Thyroid gland (tissue), 4 donors: ENCODE results near the gene FAN1.

Source experiments
- POLR2A ChIP-seq, 2 donors: fragments of 450-650 bp; IDR thresholded peaks; one replicate each; pipeline ENCODE4 v1.6.1; 2017; ENCODE audit warnings: antibody characterized with exemption in 2 of 2, mild to moderate bottlenecking in 2 of 2, moderate library complexity in 1 of 2
- TF ChIP-seq, protein P1 (sequence below), 6 experiments: fragments of 200-600 bp in 3 of 6; fragments of 450-650 bp in 3 of 6; sonication (generic) in 3 of 6; IDR thresholded peaks; one replicate each; pipeline ENCODE4 v1.5.1; 2016 to 2019; ENCODE audit warnings: antibody characterized with exemption in 6 of 6, mild to moderate bottlenecking in 2 of 6, inconsistent platforms in 1 of 6, moderate library complexity in 1 of 6

- no peak for TF ChIP-seq POLR2A (IDR thresholded peaks at IDR 0.05)
- TF ChIP-seq, protein P1, sequence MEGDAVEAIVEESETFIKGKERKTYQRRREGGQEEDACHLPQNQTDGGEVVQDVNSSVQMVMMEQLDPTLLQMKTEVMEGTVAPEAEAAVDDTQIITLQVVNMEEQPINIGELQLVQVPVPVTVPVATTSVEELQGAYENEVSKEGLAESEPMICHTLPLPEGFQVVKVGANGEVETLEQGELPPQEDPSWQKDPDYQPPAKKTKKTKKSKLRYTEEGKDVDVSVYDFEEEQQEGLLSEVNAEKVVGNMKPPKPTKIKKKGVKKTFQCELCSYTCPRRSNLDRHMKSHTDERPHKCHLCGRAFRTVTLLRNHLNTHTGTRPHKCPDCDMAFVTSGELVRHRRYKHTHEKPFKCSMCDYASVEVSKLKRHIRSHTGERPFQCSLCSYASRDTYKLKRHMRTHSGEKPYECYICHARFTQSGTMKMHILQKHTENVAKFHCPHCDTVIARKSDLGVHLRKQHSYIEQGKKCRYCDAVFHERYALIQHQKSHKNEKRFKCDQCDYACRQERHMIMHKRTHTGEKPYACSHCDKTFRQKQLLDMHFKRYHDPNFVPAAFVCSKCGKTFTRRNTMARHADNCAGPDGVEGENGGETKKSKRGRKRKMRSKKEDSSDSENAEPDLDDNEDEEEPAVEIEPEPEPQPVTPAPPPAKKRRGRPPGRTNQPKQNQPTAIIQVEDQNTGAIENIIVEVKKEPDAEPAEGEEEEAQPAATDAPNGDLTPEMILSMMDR (IDR thresholded peaks at IDR 0.05) = no peak
Observed at GRCh38 chr15:30913761-30914160, 10.0 kb downstream of the FAN1 start.
